ENCODE results near the gene ASPRV1. TPM values are rescaled to one million over a fixed set of nuclear protein-coding genes. Genes with fewer than 3 reads are reported as not detected.

ASPRV1 gene
- total and polyA plus RNA-seq, 9 donors: 1.1 to 5.5 (median 4.4) TPM

GRCh38 chr2:69948963-69949645 lies 12.3 kb downstream of the ASPRV1 start:
- no peaks in the 10 kb centered on the region for H3K4me1 ChIP-seq (ENCODE audit: insufficient read depth)
- DNase-seq: no peak
- no peaks in the 10 kb centered on the region for H3K36me3 ChIP-seq
- H3K27me3 ChIP-seq: no peaks in the 10 kb centered on the region
- no peak overlapping the region for H3K27ac ChIP-seq
- WGBS, 3 donors: 38 to 65% (median 63%) methylated on average over 21 of the region's 21 CpGs
- TF ChIP-seq CTCF (IDR thresholded peaks at IDR 0.05): no peak
- no peak for TF ChIP-seq POLR2A (IDR thresholded peaks at IDR 0.05)
- H3K4me3 ChIP-seq: no peak overlapping the region
- no peaks in the 10 kb centered on the region for H3K9me3 ChIP-seq
- intact Hi-C loops (cut with DNase I): no loop called here

DNA sequence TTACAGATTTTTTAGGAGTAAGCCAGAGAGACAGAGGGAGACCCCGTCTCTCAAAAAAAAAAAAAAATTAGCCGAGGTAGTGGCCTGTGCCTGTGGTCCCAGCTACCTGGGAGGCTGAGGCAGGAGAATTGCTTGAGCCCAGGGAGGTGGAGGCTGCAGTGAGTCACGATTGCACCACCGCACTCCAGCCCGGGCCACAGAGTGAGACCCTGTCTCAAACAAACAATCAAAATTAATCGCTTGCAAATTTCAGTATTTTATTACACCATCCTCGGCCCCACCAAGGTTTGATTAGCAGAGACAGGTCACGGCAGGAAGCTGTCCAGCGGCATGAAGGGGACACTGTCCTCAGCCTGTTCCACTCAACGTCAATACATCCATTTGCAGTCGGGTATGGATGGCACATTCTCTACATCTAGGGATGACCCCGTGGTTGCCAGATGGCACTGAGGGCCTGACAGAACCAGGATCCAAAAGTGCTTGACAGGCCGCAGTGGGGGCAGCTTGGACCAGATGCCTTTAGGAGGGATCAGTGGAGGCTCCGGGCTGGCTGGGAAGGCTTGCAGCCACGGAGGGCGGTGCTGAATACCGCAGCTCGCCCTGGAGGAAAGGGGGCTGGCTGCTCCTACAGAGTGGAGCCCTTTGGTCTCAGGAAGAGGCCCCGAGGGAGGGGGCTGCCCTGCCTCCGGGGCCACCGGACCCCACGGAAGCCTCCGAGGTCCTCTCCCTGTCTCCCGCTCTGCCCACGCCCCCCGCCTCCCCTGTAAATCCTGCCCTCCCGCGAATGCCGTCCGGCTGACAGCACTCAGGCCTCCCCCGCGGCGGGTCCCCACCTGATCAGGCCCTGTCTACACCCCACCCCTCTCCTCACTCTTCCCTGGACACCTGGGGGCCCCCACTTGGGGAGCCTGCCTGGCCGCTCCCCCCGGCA lies 13.1 kb downstream of the ASPRV1 start:
- no peak overlapping the region for H3K27ac ChIP-seq
- H3K27me3 ChIP-seq: no peaks in the 10 kb centered on the region
- no peak overlapping the region for H3K4me3 ChIP-seq
- no peaks in the 10 kb centered on the region for H3K9me3 ChIP-seq
- 28 to 41% (median 34%) methylated on average over 34 to 35 of the region's 35 CpGs for WGBS, 3 donors
- intact Hi-C loops (cut with DNase I): no loop called here
- TF ChIP-seq POLR2A (IDR thresholded peaks at IDR 0.05): no peak
- no peak for TF ChIP-seq EP300 (IDR thresholded peaks at IDR 0.05)
- no peak for TF ChIP-seq CTCF (IDR thresholded peaks at IDR 0.05)
- H3K4me1 ChIP-seq (ENCODE audit: insufficient read depth): no peaks in the 10 kb centered on the region
- H3K36me3 ChIP-seq: no peaks in the 10 kb centered on the region
- no peak for DNase-seq

DNA sequence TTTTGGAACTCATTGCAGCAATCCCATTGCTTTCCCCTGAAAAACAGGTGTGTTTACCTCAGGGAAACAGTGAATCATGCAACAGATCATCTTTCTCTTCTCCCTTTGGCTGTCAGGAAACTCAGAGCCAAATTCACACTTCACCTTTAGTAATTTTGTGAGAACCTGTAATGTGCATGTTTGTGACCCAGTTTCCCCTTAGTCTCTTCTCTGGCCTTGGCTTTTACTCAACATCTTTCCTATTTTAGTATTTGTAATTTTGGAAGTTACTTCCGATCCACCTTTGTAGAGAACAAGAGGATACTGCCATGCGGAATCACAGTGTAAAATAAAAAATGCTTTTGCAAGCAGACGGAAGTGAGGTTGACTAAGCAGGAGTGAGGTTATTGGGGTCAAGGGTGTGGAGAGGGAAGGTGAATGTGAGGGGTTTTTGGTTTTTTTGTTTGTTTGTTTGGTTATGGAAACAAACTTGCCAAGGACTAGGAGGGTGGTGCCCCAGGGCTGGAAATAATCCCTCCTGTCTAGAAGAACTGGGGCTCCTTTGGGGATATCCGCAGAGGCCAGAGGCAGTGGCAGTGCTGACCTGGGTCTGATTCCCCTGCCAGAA lies 14.0 kb downstream of the ASPRV1 start:
- Histone ChIP-seq H3K27me3 (no peaks in the 10 kb centered on the region), H3K27ac (no peak overlapping the region), H3K4me1 (ENCODE audit: insufficient read depth) (no peaks in the 10 kb centered on the region), H3K9me3 (no peaks in the 10 kb centered on the region), H3K4me3 (no peak overlapping the region), H3K36me3 (no peaks in the 10 kb centered on the region)
- DNase-seq: no peak
- 93 to 96% (median 95%) methylated on average over 4 of the region's 4 CpGs for WGBS, 3 donors
- intact Hi-C loops (cut with DNase I): no loop called here
- no peak for TF ChIP-seq POLR2A (IDR thresholded peaks at IDR 0.05)

- Histone ChIP-seq H3K4me3 (no peak overlapping the region), H3K4me1 (ENCODE audit: insufficient read depth) (no peaks in the 10 kb centered on the region), H3K9me3 (no peaks in the 10 kb centered on the region), H3K27ac (no peak overlapping the region), H3K27me3 (no peaks in the 10 kb centered on the region), H3K36me3 (no peaks in the 10 kb centered on the region)
- WGBS, 3 donors: 73 to 74% (median 74%) methylated on average over 13 of the region's 13 CpGs
- no peak for TF ChIP-seq CTCF (IDR thresholded peaks at IDR 0.05)
- no peak for TF ChIP-seq EP300 (IDR thresholded peaks at IDR 0.05)
- TF ChIP-seq POLR2A (IDR thresholded peaks at IDR 0.05): no peak
- intact Hi-C loops (cut with DNase I): no loop called here
- no peak for DNase-seq
Observed at GRCh38 chr2:69946351-69947324, 14.8 kb downstream of the ASPRV1 start.
